Muscle layer of duodenum (tissue), 2 donors: ENCODE results near the gene DUS1L.

Experiments
- H3K27ac ChIP-seq: one replicate; pipeline ENCODE4 v1.7.0; 2013; ENCODE audit warnings: mild to moderate bottlenecking, low read length
- H3K27me3 ChIP-seq: one replicate; pipeline ENCODE4 v1.7.0; 2013; ENCODE audit warnings: low read depth, mild to moderate bottlenecking, control low read depth, low read length
- H3K36me3 ChIP-seq, 2 donors: one replicate each; pipeline ENCODE4 v1.7.0; 2013; ENCODE audit warnings: low read length in 2 of 2, control low read depth in 1 of 2, mild to moderate bottlenecking in 1 of 2; ENCODE audit not compliant: insufficient read depth in 2 of 2, control insufficient read depth in 1 of 2
- H3K4me1 ChIP-seq, 2 donors: one replicate each; pipeline ENCODE4 v1.7.0; 2013; ENCODE audit warnings: low read length in 2 of 2, mild to moderate bottlenecking in 2 of 2, control low read depth in 1 of 2, moderate library complexity in 1 of 2; ENCODE audit not compliant: insufficient read depth in 2 of 2, control insufficient read depth in 1 of 2
- H3K4me3 ChIP-seq, 2 donors: one replicate each; pipeline ENCODE4 v1.7.0; 2013; ENCODE audit warnings: low read length in 2 of 2, low read depth in 1 of 2, mild to moderate bottlenecking in 1 of 2
- H3K9me3 ChIP-seq, 2 donors: one replicate each; pipeline ENCODE4 v1.7.0; 2013; ENCODE audit warnings: low read length in 2 of 2, control low read depth in 1 of 2, mild to moderate bottlenecking in 1 of 2; ENCODE audit not compliant: control insufficient read depth in 1 of 2
- donor health status: healthy.

DUS1L gene

GRCh38 chr17:82092094-82092586, 26.5 kb upstream of the DUS1L start:
- no peaks in the 10 kb centered on the region for H3K9me3 ChIP-seq
- peaks cover 5 to 16% of the 10 kb centered on the region in 2 donors for H3K4me1 ChIP-seq
- no peaks in the 10 kb centered on the region for H3K27me3 ChIP-seq
- H3K4me3 ChIP-seq = no peak overlapping the region
- H3K36me3 ChIP-seq = peaks cover 12 to 85% of the 10 kb centered on the region in 2 donors
- H3K27ac ChIP-seq = no peak overlapping the region

DNA sequence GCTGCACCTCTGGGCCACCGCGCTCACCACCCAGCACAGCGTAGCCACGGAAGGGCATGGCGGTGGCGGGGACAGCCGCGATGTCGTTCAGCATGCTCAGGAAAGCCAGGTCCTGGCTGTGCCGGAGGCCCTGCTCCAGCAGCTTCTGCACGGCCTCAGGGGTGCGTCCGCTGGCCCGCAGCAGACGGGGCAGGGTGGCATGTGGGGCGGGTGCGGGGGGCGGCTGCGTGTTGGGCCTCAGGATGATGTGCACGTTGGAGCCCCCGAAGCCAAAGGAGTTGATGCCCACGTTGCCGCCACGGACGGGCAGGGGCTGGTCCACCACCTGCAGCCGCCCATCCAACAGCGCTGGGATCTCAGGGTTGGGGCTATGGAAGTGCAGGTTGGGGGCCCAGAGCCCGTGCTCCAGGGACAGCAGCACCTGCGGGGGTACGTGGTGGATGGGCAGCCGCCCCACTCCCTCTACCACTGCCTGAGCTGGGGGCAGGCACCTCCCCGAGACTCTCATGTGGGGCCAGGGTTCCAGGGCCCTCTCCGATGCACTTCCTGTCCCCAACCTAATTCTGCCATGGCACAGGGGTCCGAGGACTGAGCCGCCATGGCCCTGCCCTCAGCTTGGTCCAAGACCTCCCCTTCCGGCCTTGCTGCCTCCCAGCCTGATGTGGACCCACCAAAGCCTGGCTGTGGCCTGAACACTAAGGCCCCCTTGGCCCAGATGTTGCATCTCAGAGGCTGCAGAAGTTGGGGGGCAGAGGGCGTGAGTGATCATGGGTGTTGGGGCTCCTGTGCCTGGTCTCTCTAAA, 25.9 kb upstream of the DUS1L start:
- H3K27ac ChIP-seq = no peak overlapping the region
- no peaks in the 10 kb centered on the region for H3K27me3 ChIP-seq
- peaks cover 0 to 9% of the 10 kb centered on the region in 2 donors for H3K4me1 ChIP-seq
- no peak overlapping the region for H3K4me3 ChIP-seq
- peaks cover 14 to 91% of the 10 kb centered on the region in 2 donors for H3K36me3 ChIP-seq
- no peaks in the 10 kb centered on the region for H3K9me3 ChIP-seq

DNA sequence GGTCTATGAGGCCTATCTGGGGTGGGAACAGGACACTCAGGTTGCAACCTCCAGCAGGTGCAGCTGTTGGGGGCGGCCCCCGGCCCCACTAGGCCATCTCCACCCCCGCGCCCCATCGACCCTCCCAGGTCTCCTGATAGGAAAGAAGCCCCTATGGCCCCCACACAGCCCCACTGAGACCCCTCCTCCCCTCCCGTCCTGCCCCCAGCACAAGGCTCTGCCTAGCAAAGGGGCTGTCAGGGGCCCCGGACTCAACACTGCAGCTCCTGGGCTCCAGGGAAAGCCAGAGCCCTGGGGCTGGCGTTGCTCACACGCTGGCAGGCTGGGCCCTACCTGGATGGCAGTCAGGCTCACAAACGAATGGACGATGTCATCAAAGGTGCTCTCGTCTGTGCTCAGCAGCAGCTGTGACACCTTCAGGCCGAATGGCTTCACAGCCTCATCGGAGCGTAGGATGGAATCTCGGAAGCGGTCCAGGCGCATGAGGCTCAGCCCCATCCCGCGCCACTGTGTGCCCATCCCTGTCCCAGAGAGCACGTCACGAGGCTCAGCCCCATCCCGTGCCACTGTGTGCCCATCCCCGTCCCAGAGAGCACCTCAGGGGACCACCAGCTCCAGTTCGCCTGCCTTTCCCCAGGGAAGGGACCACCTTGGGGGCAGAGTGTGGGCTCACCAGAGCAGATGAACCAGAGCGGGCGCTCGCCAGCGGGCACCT, 25.1 kb upstream of the DUS1L start:
- Histone ChIP-seq H3K4me1 (peaks cover 0 to 2% of the 10 kb centered on the region in 2 donors), H3K27me3 (no peaks in the 10 kb centered on the region), H3K4me3 (no peak overlapping the region), H3K36me3 (peaks cover 15 to 95% of the 10 kb centered on the region in 2 donors), H3K9me3 (no peaks in the 10 kb centered on the region), H3K27ac (no peak overlapping the region)

GRCh38 chr17:82089723-82090548, 24.3 kb upstream of the DUS1L start:
- Histone ChIP-seq H3K36me3 (peaks cover 15 to 95% of the 10 kb centered on the region in 2 donors), H3K4me1 (no peaks in the 10 kb centered on the region), H3K9me3 (no peaks in the 10 kb centered on the region), H3K4me3 (no peak overlapping the region), H3K27ac (no peak overlapping the region), H3K27me3 (no peaks in the 10 kb centered on the region)

GRCh38 chr17:82088838-82089722, 23.5 kb upstream of the DUS1L start:
- no peaks in the 10 kb centered on the region for H3K27me3 ChIP-seq
- no peak overlapping the region for H3K27ac ChIP-seq
- no peaks in the 10 kb centered on the region for H3K4me1 ChIP-seq
- peaks cover 15 to 98% of the 10 kb centered on the region in 2 donors for H3K36me3 ChIP-seq
- no peak overlapping the region for H3K4me3 ChIP-seq
- H3K9me3 ChIP-seq = no peaks in the 10 kb centered on the region

DNA sequence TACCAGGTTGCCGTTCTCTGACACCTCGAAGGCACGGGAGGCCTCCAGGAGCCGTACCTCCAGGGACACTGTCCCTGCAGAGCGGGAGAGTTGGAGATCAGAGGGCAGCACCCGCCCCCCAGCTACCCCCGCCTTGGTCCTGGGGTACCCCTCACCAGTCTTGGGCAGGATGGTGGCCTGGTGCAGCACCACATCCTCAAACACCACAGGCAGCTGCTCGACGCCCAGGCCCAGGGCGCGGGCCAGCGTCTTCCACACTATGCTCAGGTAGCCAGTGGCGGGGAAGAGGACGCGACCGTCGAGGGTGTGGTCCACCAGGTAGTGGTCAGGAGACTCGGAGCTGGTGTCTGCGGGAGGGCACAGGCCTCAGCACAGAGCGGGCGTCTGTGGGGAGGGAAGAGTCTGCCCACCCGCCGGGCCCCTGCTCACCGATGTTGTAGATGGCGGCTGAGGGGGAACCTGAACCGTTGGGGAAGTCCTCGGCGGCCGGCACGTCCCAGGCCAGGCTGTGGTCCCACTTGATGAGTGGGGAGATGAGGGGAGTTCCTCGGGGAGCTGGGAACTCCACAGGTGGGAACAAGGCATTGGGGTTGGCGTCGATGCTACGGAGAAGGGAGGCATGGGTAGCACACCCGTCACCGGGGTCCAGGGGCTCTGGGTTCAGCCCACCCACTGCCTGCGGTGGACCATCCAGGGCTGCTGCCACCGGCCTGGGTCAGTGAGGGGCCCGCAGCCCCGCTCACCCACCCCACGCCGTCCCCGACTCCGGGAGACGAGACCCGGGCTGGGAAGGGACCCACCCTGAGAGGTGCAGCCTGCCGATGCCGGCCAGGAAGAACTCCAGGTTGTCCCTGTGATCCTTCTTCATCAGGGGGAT, 22.6 kb upstream of the DUS1L start:
- no peaks in the 10 kb centered on the region for H3K27me3 ChIP-seq
- H3K36me3 ChIP-seq = peaks cover 13 to 100% of the 10 kb centered on the region in 2 donors
- H3K9me3 ChIP-seq = no peaks in the 10 kb centered on the region
- no peaks in the 10 kb centered on the region for H3K4me1 ChIP-seq
- no peak overlapping the region for H3K27ac ChIP-seq
- no peak overlapping the region for H3K4me3 ChIP-seq

DNA sequence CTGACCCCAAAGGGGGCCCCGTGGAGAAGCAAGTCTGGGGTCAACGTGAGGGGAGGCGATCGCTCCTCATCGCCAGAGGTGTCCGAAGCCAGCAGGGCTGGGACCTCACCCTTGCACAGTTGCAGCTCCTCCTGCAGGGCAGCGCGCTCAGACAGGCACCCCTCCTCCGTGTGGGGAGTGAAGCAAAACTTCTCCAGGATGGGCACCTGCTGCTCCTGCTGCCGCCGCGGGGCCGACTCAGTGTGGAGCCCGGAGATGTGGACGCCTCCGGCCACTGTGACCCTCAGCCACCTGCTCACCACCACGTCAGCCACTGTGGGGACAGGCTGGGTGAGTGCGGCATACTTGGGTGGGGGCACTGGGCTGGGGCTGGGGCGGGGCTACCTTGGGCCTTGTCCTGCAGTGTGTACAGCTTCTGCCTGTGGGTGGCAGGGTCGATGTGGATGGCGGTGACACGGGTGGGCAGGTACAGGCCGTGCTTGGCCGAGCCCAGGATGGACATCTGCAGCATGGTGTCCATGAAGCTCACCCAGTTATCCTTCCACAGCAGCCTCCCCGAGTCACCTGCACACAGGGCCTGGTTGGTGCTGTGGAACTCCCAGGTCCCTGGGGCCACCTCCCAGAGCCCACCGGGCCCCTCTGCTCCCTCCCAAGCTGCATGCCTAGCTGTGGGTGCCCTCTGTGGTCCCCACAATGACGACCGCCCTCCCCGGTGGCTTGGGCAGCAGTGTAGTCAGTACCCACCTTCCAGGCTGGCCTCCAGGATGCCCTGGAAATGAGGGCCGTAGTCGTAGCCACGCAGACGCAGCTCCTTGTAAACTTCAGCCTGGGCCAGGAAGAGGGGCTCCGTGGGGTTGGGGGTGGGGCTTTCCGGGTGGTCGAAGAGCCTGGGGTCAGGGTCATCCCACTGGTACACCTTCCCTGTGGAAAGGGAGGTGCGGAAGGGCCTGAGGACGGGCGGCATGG, 21.6 kb upstream of the DUS1L start:
- Histone ChIP-seq H3K36me3 (peaks cover 8 to 100% of the 10 kb centered on the region in 2 donors), H3K4me3 (no peak overlapping the region), H3K27ac (no peak overlapping the region), H3K9me3 (no peaks in the 10 kb centered on the region), H3K4me1 (no peaks in the 10 kb centered on the region), H3K27me3 (no peaks in the 10 kb centered on the region)

- Histone ChIP-seq H3K36me3 (peaks cover 8 to 100% of the 10 kb centered on the region in 2 donors), H3K27ac (no peak overlapping the region), H3K4me3 (no peak overlapping the region), H3K4me1 (no peaks in the 10 kb centered on the region), H3K27me3 (no peaks in the 10 kb centered on the region), H3K9me3 (no peaks in the 10 kb centered on the region)
Measured at GRCh38 chr17:82085931-82086764, 20.5 kb upstream of the DUS1L start.
